Neural cell (in vitro differentiated cells): Measurements from ENCODE around the gene THADA. TPM values are rescaled to one million over a fixed set of nuclear protein-coding genes. Genes with fewer than 3 reads are reported as not detected.

Source experiments
- H2AFZ ChIP-seq: fragments of 200-600, 300-800 bp; sonication (generic), shearing (Covaris generic); 2 replicates; pipeline ENCODE4 v1.6.0; 2014; ENCODE audit warnings: low read depth, mild to moderate bottlenecking, antibody characterized with exemption, low read length, moderate library complexity
- H3F3A ChIP-seq: fragments of 200-600 bp; shearing (Covaris generic); 2 replicates; pipeline ENCODE4 v1.6.1; 2016; ENCODE audit warnings: mild to moderate bottlenecking, moderate library complexity, mixed read lengths, antibody characterized with exemption, low read length; ENCODE audit not compliant: insufficient read depth, poor library complexity, severe bottlenecking
- H3K27ac ChIP-seq: fragments of 200-600, 300-800 bp; sonication (generic), shearing (Covaris generic); 2 replicates; pipeline ENCODE4 v1.5.1; 2014; ENCODE audit warnings: mild to moderate bottlenecking, low read length, moderate library complexity
- H3K27me3 ChIP-seq: fragments of 300-800, 200-600 bp; sonication (generic), shearing (Covaris generic); 2 replicates; pipeline ENCODE4 v1.6.0; 2014; ENCODE audit warnings: mild to moderate bottlenecking, low read depth, low read length, moderate library complexity; ENCODE audit not compliant: insufficient read depth
- H3K36me3 ChIP-seq: fragments of 300-800, 200-600 bp; sonication (generic), shearing (Covaris generic); 2 replicates; pipeline ENCODE4 v1.5.1; 2014; ENCODE audit warnings: mild to moderate bottlenecking, antibody characterized with exemption, low read length, moderate library complexity; ENCODE audit not compliant: insufficient read depth
- H3K4me2 ChIP-seq: fragments of 300-800, 200-600 bp; sonication (generic), shearing (Covaris generic); 2 replicates; pipeline ENCODE4 v1.6.0; 2014; ENCODE audit warnings: mild to moderate bottlenecking, low read length
- H3K4me3 ChIP-seq: fragments of 300-800, 200-600 bp; sonication (generic), shearing (Covaris generic); 2 replicates; pipeline ENCODE4 v1.5.1; 2014; ENCODE audit warnings: mild to moderate bottlenecking, low read length, moderate library complexity
- H3K79me2 ChIP-seq: fragments of 200-600 bp; shearing (Covaris generic); replicated peaks from 2 replicates; pipeline ENCODE4 v1.6.0; 2014; ENCODE audit warnings: mild to moderate bottlenecking, low read length, moderate library complexity; ENCODE audit not compliant: insufficient read depth
- H3K9ac ChIP-seq: fragments of 300-800, 200-600 bp; sonication (generic), shearing (Covaris generic); 2 replicates; pipeline ENCODE4 v1.6.1; 2016; ENCODE audit warnings: mild to moderate bottlenecking, low read length, mixed read lengths
- H3K9me2 ChIP-seq: fragments of 200-600 bp; shearing (Covaris generic); 2 replicates; pipeline ENCODE4 v1.6.1; 2016; ENCODE audit warnings: mild to moderate bottlenecking, low read length, mixed read lengths; ENCODE audit not compliant: insufficient read depth
- H3K9me3 ChIP-seq: fragments of 200-600, 300-800 bp; sonication (generic), shearing (Covaris generic); 2 replicates; pipeline ENCODE4 v1.6.1; 2016; ENCODE audit warnings: mild to moderate bottlenecking, mixed run types, low read length, moderate library complexity, mixed read lengths
- H4K20me1 ChIP-seq: fragments of 200-600 bp; shearing (Covaris generic); 2 replicates; pipeline ENCODE4 v1.6.1; 2016; ENCODE audit warnings: mild to moderate bottlenecking, mixed run types; ENCODE audit not compliant: insufficient read depth
- CTCF ChIP-seq: fragments of 450-650 bp; IDR thresholded peaks from 2 replicates; pipeline ENCODE4 v1.5.1; 2014; ENCODE audit warnings: antibody characterized with exemption, mild to moderate bottlenecking, moderate library complexity; ENCODE audit not compliant: poor library complexity, severe bottlenecking
- EP300 ChIP-seq: fragments of 450-650 bp; conservative IDR thresholded peaks from 2 replicates; pipeline ENCODE4 v1.6.1; 2014; ENCODE audit warnings: antibody characterized with exemption, mild to moderate bottlenecking, moderate library complexity; ENCODE audit not compliant: poor library complexity, severe bottlenecking
- EZH2 ChIP-seq: fragments of 200-600, 300-800 bp; shearing (Covaris generic), sonication (generic); IDR thresholded peaks from 2 replicates; pipeline ENCODE4 v1.6.1; 2014; ENCODE audit warnings: antibody characterized with exemption, low read length, borderline replicate concordance, mild to moderate bottlenecking; ENCODE audit not compliant: insufficient read depth, poor library complexity, severe bottlenecking
- MXI1 ChIP-seq: fragments of 450-650 bp; conservative IDR thresholded peaks from 2 replicates; pipeline ENCODE4 v1.6.1; 2014; ENCODE audit warnings: antibody characterized with exemption, mild to moderate bottlenecking; ENCODE audit not compliant: poor library complexity, severe bottlenecking
- POLR2AphosphoS5 ChIP-seq: IDR thresholded peaks from 2 replicates; pipeline ENCODE4 v1.6.1; 2012
- RAD21 ChIP-seq: fragments of 450-650 bp; conservative IDR thresholded peaks from 2 replicates; pipeline ENCODE4 v1.6.1; 2014; ENCODE audit warnings: antibody characterized with exemption, mild to moderate bottlenecking, moderate library complexity
- REST ChIP-seq: IDR thresholded peaks from 2 replicates; pipeline ENCODE4 v1.6.1; 2012; ENCODE audit warnings: borderline replicate concordance
- SMC3 ChIP-seq: fragments of 450-650 bp; conservative IDR thresholded peaks from 2 replicates; pipeline ENCODE4 v1.6.1; 2014; ENCODE audit warnings: antibody characterized with exemption, mild to moderate bottlenecking, moderate library complexity; ENCODE audit not compliant: poor library complexity
- TAF1 ChIP-seq: IDR thresholded peaks from 2 replicates; pipeline ENCODE4 v1.6.1; 2012; ENCODE audit warnings: low read depth
- polyA plus RNA-seq: library from polyadenylated mRNA; depleted of rRNA; stranded (reverse); fragments of >200 nt; gene quantifications from 2 replicates; pipeline ENCODE4 v1.2.3, GENCODE V29; 2014

THADA gene
- polyA plus RNA-seq, 1 donor from 2014 or later = 8.5 TPM

GRCh38 chr2:43455731-43456642 is 139.9 kb downstream of the THADA start:
- TF ChIP-seq RAD21 (no peak), POLR2AphosphoS5 (no peak), EP300 (no peak), TAF1 (no peak), SMC3 (no peak), MXI1 (no peak), REST (no peak), CTCF (no peak), EZH2 (no peak)
- Histone ChIP-seq H3K9me2 (no peaks in the 10 kb centered on the region), H3K27ac (no peak overlapping the region), H3K4me2 (no peak overlapping the region), H3K79me2 (no peaks in the 10 kb centered on the region), H3K9me3 (no peaks in the 10 kb centered on the region), H3K4me3 (no peak overlapping the region), H3K9ac (no peak overlapping the region), H3K27me3 (no peaks in the 10 kb centered on the region), H4K20me1 (no peaks in the 10 kb centered on the region), H2AFZ (no peak overlapping the region), H3F3A (no peaks in the 10 kb centered on the region), H3K36me3 (no peaks in the 10 kb centered on the region)

- no peaks in the 10 kb centered on the region for H3K9me3 ChIP-seq
- H3K79me2 ChIP-seq = no peaks in the 10 kb centered on the region
- no peak overlapping the region for H3K27ac ChIP-seq
- no peaks in the 10 kb centered on the region for H4K20me1 ChIP-seq
- H3K27me3 ChIP-seq = no peaks in the 10 kb centered on the region
- TF ChIP-seq MXI1 = no peak
- no peak for TF ChIP-seq EZH2
- no peak for TF ChIP-seq SMC3
- no peak for TF ChIP-seq CTCF
- no peak for TF ChIP-seq EP300
- no peak for TF ChIP-seq TAF1
- no peak for TF ChIP-seq REST
- TF ChIP-seq RAD21 = no peak
- no peak for TF ChIP-seq POLR2AphosphoS5
- no peak overlapping the region for H2AFZ ChIP-seq
- H3K36me3 ChIP-seq = no peaks in the 10 kb centered on the region
- H3K4me3 ChIP-seq = no peak overlapping the region
- H3K9ac ChIP-seq = no peak overlapping the region
- no peaks in the 10 kb centered on the region for H3K9me2 ChIP-seq
- no peaks in the 10 kb centered on the region for H3F3A ChIP-seq
- no peak overlapping the region for H3K4me2 ChIP-seq
These were observed 140.5 kb downstream of the THADA start for GRCh38 chr2:43455296-43455695.
